Thoracic aorta (tissue), 2 donors: Measurements from ENCODE around the gene ARHGAP5. TPM values are rescaled to one million over a fixed set of nuclear protein-coding genes. Genes with fewer than 3 reads are reported as not detected.

ENCODE experiments used
- ATAC-seq: fragments of 150-250 bp; one replicate; pipeline ENCODE4 v1.8.0; 2017; ENCODE audit warnings: low read depth; ENCODE audit not compliant: insufficient number of reproducible peaks, low FRiP score
- DNase-seq: peaks from one replicate; pipeline ENCODE4 v3.0.0-alpha.2; 2020; ENCODE audit warnings: low spot score
- H3K27ac ChIP-seq, 2 donors: fragments of 200-600 bp; sonication (generic); 1 replicate in 1 of 2; 2 replicates in 1 of 2; pipeline ENCODE4 v1.5.1; 2016; ENCODE audit warnings: mild to moderate bottlenecking in 2 of 2, moderate library complexity in 2 of 2
- H3K27me3 ChIP-seq: fragments of 200-600 bp; sonication (generic); replicated peaks from 2 replicates; pipeline ENCODE4 v1.6.0; 2016; ENCODE audit warnings: mild to moderate bottlenecking; ENCODE audit not compliant: insufficient read depth
- H3K36me3 ChIP-seq: fragments of 200-600 bp; sonication (generic); one replicate; pipeline ENCODE4 v1.5.1; 2016
- H3K4me1 ChIP-seq, 2 donors: fragments of 200-600 bp; sonication (generic); 1 replicate in 1 of 2; 2 replicates in 1 of 2; pipeline versions ENCODE4 v1.5.1 to v1.6.0; 2016; ENCODE audit warnings: low read depth in 2 of 2, mild to moderate bottlenecking in 1 of 2; ENCODE audit not compliant: control insufficient read depth in 1 of 2
- H3K4me3 ChIP-seq: fragments of 200-600 bp; sonication (generic); 2 replicates; pipeline ENCODE4 v1.5.1; 2016; ENCODE audit warnings: mild to moderate bottlenecking
- H3K9me3 ChIP-seq: fragments of 200-600 bp; sonication (generic); 2 replicates; pipeline ENCODE4 v1.5.1; 2016
- total RNA-seq, 2 donors: library from RNA; depleted of rRNA; stranded (reverse); fragments of >200 nt; gene quantifications; one replicate each; pipeline versions ENCODE4 v1.1.0 to v1.2.3, GENCODE V29; 2016
- TF ChIP-seq, protein P1 (sequence below): fragments of 200-600 bp; sonication (generic); IDR thresholded peaks from one replicate; pipeline ENCODE4 v1.5.1; 2019; ENCODE audit warnings: antibody characterized with exemption

ARHGAP5 gene
- total RNA-seq, 2 donors from 2014 or later: 77.7 to 93.3 TPM

DNA sequence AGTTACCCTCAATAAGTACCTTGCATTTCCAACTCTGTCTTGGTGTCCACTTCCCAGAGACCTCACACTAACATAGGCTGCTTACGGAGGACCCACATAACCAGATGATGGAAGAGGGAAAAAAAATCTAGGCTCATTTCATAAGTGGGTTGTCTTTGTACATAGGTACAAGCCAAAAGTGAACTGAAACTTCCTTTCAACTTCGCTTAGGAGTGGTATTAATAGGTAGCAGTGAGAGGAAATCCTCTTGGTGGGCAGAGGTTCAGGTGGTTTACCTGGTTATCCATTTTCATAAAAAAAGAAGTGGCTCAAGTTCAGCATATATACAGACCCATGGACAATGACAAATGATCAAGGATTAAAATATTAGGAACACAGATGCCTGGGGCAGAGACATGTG is 88.9 kb downstream of the ARHGAP5 start:
- Histone ChIP-seq H3K9me3 (peaks cover 5% of the 10 kb centered on the region), H3K4me3 (no peak overlapping the region), H3K27me3 (no peaks in the 10 kb centered on the region), H3K4me1 (no peaks in the 10 kb centered on the region), H3K27ac (no peak overlapping the region), H3K36me3 (no peaks in the 10 kb centered on the region)
- TF ChIP-seq, protein P1, sequence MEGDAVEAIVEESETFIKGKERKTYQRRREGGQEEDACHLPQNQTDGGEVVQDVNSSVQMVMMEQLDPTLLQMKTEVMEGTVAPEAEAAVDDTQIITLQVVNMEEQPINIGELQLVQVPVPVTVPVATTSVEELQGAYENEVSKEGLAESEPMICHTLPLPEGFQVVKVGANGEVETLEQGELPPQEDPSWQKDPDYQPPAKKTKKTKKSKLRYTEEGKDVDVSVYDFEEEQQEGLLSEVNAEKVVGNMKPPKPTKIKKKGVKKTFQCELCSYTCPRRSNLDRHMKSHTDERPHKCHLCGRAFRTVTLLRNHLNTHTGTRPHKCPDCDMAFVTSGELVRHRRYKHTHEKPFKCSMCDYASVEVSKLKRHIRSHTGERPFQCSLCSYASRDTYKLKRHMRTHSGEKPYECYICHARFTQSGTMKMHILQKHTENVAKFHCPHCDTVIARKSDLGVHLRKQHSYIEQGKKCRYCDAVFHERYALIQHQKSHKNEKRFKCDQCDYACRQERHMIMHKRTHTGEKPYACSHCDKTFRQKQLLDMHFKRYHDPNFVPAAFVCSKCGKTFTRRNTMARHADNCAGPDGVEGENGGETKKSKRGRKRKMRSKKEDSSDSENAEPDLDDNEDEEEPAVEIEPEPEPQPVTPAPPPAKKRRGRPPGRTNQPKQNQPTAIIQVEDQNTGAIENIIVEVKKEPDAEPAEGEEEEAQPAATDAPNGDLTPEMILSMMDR: no peak
- ATAC-seq: no peak
- DNase-seq: no peak

- no peaks in the 10 kb centered on the region for H3K36me3 ChIP-seq
- H3K27ac ChIP-seq: no peak overlapping the region
- peaks cover 5% of the 10 kb centered on the region for H3K9me3 ChIP-seq
- H3K4me1 ChIP-seq: no peaks in the 10 kb centered on the region
- no peaks in the 10 kb centered on the region for H3K27me3 ChIP-seq
- TF ChIP-seq, protein P1: no peak
- H3K4me3 ChIP-seq: no peak overlapping the region
- DNase-seq: no peak
- ATAC-seq: no peak
Observed at GRCh38 chr14:32166924-32167323, 89.8 kb downstream of the ARHGAP5 start.

GRCh38 chr14:32167907-32168306 is 90.8 kb downstream of the ARHGAP5 start:
- TF ChIP-seq, protein P1: no peak
- Histone ChIP-seq H3K27ac (no peak overlapping the region), H3K36me3 (no peaks in the 10 kb centered on the region), H3K27me3 (no peaks in the 10 kb centered on the region), H3K4me1 (no peaks in the 10 kb centered on the region), H3K4me3 (no peak overlapping the region), H3K9me3 (no peaks in the 10 kb centered on the region)
- ATAC-seq: no peak
- DNase-seq: no peak

GRCh38 chr14:32169191-32169590 is 92.1 kb downstream of the ARHGAP5 start:
- Histone ChIP-seq H3K36me3 (no peaks in the 10 kb centered on the region), H3K4me3 (no peak overlapping the region), H3K4me1 (no peaks in the 10 kb centered on the region), H3K27ac (no peak overlapping the region), H3K9me3 (no peaks in the 10 kb centered on the region), H3K27me3 (no peaks in the 10 kb centered on the region)
- no peak for DNase-seq
- no peak for ATAC-seq
- TF ChIP-seq, protein P1: no peak

DNA sequence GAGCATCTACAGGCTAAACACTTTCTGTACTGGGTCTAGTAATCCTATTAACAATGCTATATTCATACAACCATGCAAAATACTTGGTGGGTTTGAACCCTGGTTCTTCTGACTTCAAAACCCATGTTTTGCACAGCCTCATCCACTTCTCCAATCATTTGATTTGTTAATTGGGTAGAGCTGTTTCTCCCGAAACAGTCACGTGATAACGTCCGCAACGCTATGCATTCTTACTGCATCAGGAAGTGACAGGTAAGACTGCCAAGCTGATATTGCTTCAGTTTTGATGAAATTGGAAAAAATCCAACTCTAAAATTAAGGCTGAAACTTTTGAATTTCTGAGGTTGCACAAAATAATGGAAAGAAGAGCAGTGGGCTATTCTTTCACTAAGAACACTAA is 94.4 kb downstream of the ARHGAP5 start:
- H3K27me3 ChIP-seq: no peaks in the 10 kb centered on the region
- no peak overlapping the region for H3K4me3 ChIP-seq
- no peaks in the 10 kb centered on the region for H3K36me3 ChIP-seq
- no peak overlapping the region for H3K27ac ChIP-seq
- no peaks in the 10 kb centered on the region for H3K4me1 ChIP-seq
- ATAC-seq: no peak
- no peaks in the 10 kb centered on the region for H3K9me3 ChIP-seq
- DNase-seq: no peak
- TF ChIP-seq, protein P1: no peak
